Mononuclear cell (primary cell): ENCODE measurements around the gene RSPH1. TPM values are rescaled to one million over a fixed set of nuclear protein-coding genes. Genes with fewer than 3 reads are reported as not detected.

ENCODE experiments used
- H3K27me3 ChIP-seq: 2 replicates; pipeline ENCODE4 v1.6.0; 2011; ENCODE audit warnings: low read length, control low read depth; ENCODE audit not compliant: insufficient read depth
- H3K4me1 ChIP-seq: 2 replicates; pipeline ENCODE4 v1.5.1; 2011; ENCODE audit warnings: mild to moderate bottlenecking, low read length, control low read depth; ENCODE audit not compliant: insufficient read depth
- H3K4me3 ChIP-seq: 2 replicates; pipeline ENCODE4 v1.5.1; 2011; ENCODE audit warnings: mild to moderate bottlenecking, low read length, moderate library complexity
- H3K9me3 ChIP-seq: 2 replicates; pipeline ENCODE4 v1.5.1; 2011; ENCODE audit warnings: low read depth, mild to moderate bottlenecking, control low read depth, low read length
- total RNA-seq: library from RNA; depleted of rRNA; stranded (reverse); fragments of >200 nt; gene quantifications from one replicate; pipeline ENCODE4 v1.2.3, GENCODE V29; 2012

Gene RSPH1
- total RNA-seq, 1 donor, result 0.10 TPM

DNA sequence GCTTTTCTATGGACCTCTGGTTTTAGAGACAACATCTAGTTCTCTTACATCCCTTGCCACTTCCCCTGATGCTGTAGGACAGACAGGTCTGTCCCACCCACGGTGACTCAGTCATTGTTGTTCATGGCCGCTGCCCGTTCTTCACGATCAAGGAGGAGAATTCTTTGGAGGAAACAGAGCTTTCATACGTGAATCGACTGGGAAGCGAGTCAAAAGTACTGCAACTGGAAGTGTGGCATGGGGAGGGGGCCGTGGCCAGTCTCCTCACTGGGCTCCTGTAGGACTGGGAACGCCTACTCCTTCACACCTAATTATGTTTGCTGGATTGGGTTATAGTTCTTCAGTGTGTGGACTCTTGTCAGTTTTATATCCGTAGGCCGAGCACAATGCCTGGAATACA lies 13.2 kb upstream of the RSPH1 start:
- H3K4me3 ChIP-seq, result no peak overlapping the region
- no peaks in the 10 kb centered on the region for H3K27me3 ChIP-seq
- H3K4me1 ChIP-seq, result peaks cover 11% of the 10 kb centered on the region
- no peaks in the 10 kb centered on the region for H3K9me3 ChIP-seq

DNA sequence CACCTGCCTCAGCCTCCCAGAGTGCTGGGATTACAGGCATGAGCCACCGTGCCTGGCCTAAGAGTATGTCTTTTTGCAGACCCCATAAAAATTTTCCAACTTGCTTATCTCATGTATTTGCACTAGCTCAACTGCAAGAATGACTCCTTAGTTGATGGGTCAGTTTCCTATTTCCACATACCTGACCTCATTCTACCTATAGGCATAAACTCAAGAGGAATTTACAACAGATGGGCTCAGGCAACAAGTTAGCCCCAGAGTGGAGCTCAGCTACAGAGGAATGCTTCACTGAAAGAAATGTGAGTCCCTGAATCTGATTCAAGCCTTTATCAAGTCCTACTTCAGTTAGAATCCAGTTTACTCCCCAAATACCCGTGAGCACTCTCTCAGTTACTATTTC lies 12.3 kb upstream of the RSPH1 start:
- H3K4me1 ChIP-seq, result peaks cover 16% of the 10 kb centered on the region
- H3K4me3 ChIP-seq, result no peak overlapping the region
- no peaks in the 10 kb centered on the region for H3K27me3 ChIP-seq
- no peaks in the 10 kb centered on the region for H3K9me3 ChIP-seq

DNA sequence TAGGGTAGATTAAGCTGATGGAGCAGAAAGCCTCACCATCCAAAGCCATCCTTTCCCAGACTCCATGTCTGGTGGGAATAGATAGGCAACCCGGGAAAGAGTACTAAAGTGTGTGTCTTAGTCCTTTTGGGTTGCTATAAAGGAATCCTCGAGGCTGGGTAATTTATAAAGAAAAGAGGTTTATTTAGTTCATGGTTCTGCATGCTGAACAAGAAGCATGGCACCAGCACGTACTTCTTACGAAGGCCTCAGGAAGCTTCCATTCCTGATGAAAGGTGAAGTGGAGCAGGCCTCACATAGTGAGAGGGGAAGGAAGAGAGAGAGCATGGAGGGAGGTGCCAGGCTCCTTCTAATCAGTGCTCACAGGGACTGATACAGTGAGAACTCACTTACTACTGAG lies 11.4 kb upstream of the RSPH1 start:
- no peaks in the 10 kb centered on the region for H3K27me3 ChIP-seq
- H3K4me3 ChIP-seq, result no peak overlapping the region
- H3K9me3 ChIP-seq, result no peaks in the 10 kb centered on the region
- peaks cover 14% of the 10 kb centered on the region for H3K4me1 ChIP-seq

DNA sequence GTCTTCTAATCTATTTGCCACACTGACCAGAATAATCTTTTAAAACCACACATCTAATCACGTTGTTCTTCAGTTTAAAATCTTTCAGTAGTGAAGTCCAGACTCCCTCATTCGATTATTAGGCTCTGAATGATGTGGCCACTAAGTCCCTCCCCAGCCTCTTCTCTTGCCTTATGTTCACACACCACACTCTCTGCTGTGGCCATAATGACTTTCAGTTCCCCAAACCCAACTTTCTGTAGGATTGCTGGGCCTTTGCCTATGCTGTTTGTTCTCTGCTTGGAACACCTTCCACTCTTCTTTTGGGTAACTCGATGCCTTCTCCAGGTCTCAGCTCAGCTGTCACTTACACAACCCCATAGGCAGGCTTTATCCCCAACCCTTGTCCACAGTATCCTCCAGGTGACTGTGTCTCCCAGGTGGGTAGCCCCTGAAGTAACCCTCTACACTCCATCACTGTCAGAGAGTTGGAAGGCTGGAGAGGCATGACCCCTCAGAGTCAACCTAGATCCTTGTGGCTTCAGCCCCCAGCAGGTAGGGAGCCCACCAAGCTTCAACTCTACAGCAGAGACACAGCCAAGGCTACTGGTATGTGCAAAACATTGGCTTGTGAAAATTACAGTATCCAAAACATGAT lies 9.2 kb upstream of the RSPH1 start:
- no peaks in the 10 kb centered on the region for H3K27me3 ChIP-seq
- no peak overlapping the region for H3K4me3 ChIP-seq
- no peaks in the 10 kb centered on the region for H3K9me3 ChIP-seq
- peaks cover 14% of the 10 kb centered on the region for H3K4me1 ChIP-seq

DNA sequence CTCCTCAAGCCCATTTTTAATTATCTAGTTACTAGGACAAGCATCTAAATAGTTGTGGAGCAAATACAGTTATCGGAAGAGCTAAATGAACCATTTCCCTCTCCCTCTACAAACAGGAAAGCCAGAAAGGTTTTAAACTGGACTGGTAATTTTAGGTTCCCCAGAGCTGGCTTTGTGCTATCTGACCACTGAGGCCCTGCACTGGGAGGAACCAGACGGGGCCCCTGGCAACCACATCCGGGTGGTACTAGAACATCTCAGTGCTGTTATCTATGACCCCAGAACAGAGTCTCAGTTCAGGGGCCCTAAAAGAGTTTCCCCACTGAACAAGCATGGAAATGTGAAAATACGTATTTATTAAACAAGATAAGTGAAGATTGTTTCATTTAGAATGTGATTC lies 7.7 kb upstream of the RSPH1 start:
- Histone ChIP-seq H3K4me3 (no peak overlapping the region), H3K27me3 (no peaks in the 10 kb centered on the region), H3K9me3 (no peaks in the 10 kb centered on the region)

DNA sequence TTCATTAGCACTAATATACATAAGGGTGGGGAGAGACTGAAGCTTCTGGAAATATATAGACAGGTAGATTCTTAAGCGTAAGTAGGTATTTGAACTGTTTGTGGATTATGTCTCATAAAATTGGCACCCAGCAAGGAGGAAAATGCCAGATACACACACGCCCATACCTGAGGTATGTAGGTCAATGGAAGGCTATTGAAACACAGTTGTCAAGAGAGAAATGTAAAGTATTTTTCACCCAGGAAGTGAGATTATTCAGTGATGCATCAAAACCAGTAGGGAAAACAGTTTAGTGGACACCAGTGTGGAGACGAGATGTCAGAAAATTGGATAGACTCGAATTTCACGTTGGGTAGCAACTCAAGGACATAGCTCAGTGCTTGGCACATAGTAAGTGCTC lies 4.7 kb upstream of the RSPH1 start:
- Histone ChIP-seq H3K4me1 (peaks cover 23% of the 10 kb centered on the region), H3K9me3 (no peaks in the 10 kb centered on the region), H3K4me3 (no peak overlapping the region), H3K27me3 (no peaks in the 10 kb centered on the region)

More for the DNA sequence above, 7.7 kb upstream of the RSPH1 start:
- peaks cover 14% of the 10 kb centered on the region for H3K4me1 ChIP-seq

DNA sequence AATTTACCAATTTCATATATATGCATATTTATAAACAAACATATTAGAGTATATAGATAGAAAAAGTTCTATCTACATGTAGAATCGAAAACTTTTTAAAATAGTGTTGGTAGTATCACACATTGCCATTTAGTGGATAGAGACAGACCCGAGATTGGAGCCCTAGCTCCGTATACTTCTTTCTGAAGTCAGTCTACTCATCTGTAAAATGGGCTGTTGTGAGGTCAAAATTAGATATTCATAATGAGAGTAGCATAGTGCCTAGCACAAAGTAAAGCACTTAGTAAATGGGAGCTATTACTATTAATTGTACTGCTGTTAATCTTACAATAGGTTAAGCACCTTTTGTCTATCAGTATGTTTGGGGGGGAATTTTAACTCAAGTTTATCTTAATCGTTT lies 4.2 kb upstream of the RSPH1 start:
- Histone ChIP-seq H3K27me3 (no peaks in the 10 kb centered on the region), H3K4me1 (peaks cover 26% of the 10 kb centered on the region), H3K9me3 (no peaks in the 10 kb centered on the region), H3K4me3 (no peak overlapping the region)

DNA sequence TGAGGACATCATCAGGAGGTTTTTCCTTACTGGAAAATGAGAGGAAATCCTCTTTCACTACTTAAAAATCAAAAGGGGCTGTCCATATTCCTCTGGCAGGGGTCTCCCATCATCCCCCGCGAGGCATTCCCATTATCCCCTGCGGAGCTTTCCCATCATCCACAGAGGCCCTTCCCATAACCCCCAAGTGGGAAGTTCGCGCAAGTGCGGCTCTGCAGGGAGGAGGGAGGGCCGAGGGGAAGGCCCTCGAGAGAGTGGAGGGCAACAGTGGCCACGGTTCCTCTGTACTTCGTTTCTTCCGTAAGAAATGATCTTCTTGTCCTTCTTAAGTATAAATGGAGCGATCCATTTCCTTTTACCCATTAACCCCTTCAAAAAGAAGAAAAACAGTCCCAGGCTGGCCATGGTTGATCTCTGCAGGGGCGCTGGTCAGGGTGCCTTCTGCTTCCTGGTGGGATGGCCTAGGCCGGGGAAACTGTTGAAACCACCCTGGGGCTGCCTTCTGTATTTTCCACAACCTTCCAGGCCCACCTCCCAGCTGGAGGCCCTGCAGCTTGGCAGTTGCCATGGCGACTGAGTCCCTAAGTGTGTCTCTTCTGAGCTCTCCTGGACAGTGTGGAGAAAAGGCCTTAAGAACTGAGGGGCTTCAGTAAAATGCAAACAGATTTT lies 3.6 kb upstream of the RSPH1 start:
- Histone ChIP-seq H3K9me3 (no peaks in the 10 kb centered on the region), H3K4me3 (no peak overlapping the region), H3K27me3 (no peaks in the 10 kb centered on the region), H3K4me1 (peaks cover 21% of the 10 kb centered on the region)

DNA sequence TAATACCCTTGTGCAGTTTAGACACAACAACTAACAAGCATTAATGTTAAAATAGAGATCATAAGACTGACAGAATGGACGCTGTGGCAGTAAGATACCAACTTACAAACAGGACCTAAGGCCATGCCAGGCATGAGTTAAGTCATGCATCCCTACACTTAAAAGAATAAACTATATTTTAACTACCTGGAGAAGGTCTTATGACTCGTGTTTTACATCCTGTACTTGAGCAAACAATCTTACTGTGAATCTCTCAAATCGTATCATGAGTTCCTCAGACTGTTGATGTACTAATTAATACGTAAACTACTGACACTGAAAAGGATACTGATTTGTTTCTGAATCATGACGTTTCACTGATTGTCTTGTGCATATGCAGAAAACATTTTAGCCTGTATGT lies 2.0 kb upstream of the RSPH1 start:
- Histone ChIP-seq H3K4me3 (no peak overlapping the region), H3K4me1 (peaks cover 13% of the 10 kb centered on the region), H3K27me3 (no peaks in the 10 kb centered on the region), H3K9me3 (no peaks in the 10 kb centered on the region)

DNA sequence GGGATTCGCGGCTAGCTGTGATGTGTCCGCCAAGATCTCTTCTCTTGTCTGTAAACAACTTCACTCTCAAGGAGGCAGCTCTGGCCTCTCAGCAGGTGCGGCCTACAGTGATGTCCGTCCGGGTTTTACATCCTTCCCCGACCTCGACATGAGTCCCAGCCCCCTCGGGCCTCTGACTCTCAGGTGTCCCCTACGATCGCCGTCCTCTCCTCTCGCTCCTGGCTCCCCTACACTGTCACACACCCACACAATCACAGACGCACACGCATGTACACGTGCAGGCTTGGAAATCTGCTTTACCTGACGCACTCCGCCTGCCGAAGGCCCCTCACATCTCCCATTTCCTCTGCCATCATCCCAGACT lies 797 bp upstream of the RSPH1 start:
- H3K4me3 ChIP-seq, result peak overlapping the region; percentile 53
- H3K4me1 ChIP-seq, result peaks cover 13% of the 10 kb centered on the region
- no peaks in the 10 kb centered on the region for H3K9me3 ChIP-seq
- H3K27me3 ChIP-seq, result no peaks in the 10 kb centered on the region

DNA sequence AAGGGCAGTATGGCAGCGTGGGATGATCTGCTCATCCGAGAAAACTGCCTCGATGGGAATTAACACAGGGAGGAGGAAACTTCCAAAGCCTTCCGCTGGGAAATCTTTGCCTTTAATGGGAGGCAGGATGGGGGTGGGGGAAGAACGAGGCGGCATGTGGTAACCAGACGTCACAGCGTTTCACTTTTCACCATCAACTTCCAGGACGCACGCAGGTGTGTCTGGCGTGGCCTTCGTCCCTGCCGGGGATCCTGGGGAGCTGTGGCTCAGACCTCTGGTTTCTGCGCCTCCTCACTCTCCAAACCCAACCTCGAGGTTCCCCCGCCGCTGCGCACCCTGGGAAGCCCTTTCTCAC lies 282 bp downstream of the RSPH1 start:
- no peaks in the 10 kb centered on the region for H3K9me3 ChIP-seq
- peak overlapping the region; percentile 53 for H3K4me3 ChIP-seq
- H3K4me1 ChIP-seq, result peaks cover 13% of the 10 kb centered on the region
- H3K27me3 ChIP-seq, result no peaks in the 10 kb centered on the region

DNA sequence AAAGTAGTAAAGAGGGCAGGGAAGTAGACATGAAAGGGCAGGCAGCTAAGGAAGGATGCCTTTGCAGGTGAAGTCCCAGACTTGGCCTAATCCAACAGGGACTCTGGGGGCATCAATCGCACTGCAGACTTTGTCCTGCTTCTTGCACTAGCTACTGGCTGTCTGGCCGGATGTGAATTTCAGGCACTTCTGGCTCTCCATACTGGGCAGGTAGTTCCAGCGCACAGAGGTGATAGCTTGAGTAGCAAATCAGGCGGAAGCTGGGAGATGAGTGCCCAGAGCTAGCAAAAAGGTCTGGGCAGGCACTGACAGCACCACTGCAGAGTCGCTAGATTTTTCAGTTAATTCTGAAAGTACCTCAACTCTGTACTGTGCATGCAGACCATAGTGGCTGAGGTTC lies 997 bp downstream of the RSPH1 start:
- no peaks in the 10 kb centered on the region for H3K9me3 ChIP-seq
- H3K4me3 ChIP-seq, result no peak overlapping the region
- H3K4me1 ChIP-seq, result peaks cover 13% of the 10 kb centered on the region
- H3K27me3 ChIP-seq, result no peaks in the 10 kb centered on the region

DNA sequence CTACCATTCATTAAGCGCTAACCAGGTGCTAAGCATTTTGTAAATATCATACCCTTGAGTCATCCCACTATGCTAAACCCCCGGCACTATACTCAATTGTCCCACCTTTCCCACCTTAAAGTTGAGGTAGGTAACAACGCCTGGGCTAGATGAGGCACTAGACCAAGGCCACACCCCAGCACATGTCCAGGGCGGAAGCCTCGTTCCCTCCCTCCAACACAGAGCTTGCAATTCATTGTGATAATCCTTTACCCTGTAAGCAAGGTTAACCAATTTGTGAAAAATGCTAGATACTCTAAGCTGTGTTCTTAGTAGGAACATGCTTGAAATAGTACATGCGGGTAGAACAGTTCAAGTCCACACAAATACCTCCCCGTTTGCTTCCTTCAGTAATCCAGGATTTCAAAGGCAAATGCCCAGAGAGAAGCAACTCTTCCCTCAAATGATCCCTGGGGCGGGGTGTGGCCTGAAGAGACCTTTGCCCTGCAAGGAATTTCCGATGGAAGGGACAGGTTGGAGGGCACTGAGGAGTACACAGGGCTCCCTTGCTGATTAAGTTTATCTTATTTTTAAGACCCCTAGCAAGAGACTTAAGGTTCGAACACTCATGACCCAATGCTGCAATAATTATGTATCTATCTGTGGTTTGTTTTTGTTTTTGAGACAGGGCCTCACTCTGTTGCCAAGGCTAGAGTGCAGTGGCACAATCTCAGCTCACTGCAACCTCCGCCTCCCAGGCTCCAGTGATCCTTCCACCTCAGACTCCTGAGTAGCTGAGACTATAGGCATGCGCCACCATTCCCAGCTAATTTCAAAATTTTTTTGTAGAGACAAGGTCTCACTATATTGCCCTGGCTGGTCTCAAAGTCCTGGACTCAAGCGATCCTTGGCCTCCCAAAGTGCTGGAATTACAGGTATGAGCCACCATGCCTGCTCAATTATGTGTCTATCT lies 2.6 kb downstream of the RSPH1 start:
- Histone ChIP-seq H3K27me3 (no peaks in the 10 kb centered on the region), H3K9me3 (no peaks in the 10 kb centered on the region), H3K4me1 (peaks cover 13% of the 10 kb centered on the region), H3K4me3 (no peak overlapping the region)

DNA sequence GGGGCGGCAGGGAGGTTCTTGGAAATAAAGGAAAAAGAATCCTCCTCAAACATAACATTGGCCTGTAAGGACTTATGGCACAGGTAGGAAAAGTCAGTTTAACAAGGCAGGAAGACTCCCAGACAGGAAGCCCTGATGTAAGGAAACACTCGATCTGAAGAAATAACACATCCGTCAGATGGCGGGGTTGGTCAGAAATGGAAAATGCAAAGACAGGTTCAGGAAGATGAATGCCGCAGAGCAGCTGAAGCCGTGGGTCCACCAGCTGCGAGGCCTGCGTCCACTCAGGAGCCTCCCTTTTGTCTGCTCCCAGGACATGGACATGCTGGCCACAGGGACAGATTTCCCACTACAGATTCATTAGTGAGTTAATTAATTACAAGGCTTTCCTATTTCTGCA lies 3.8 kb downstream of the RSPH1 start:
- H3K4me3 ChIP-seq, result no peak overlapping the region
- H3K4me1 ChIP-seq, result peaks cover 13% of the 10 kb centered on the region
- H3K27me3 ChIP-seq, result no peaks in the 10 kb centered on the region
- H3K9me3 ChIP-seq, result no peaks in the 10 kb centered on the region

DNA sequence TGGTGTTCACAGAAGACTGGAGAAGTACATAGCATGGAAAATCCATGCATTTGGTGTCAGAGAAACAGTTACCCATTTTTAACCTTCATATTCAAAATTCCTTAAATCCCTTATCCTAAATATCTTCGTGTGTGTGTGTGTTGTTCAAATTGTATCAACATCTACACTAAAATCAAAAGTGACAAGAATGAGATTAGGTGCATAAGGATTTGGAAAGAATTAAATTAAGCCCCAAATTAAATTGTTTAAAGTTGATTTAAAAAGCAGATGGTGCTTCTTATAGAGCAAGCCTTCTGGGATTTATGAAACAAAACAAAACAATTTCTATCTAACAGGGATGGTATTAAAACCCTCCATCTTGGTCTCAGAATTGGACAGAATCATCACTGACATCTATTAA lies 4.7 kb downstream of the RSPH1 start:
- Histone ChIP-seq H3K9me3 (no peaks in the 10 kb centered on the region), H3K27me3 (no peaks in the 10 kb centered on the region), H3K4me3 (no peak overlapping the region), H3K4me1 (peaks cover 6% of the 10 kb centered on the region)
